Stimulated activated effector memory CD8-positive, alpha-beta T cell treated with anti-CD3 and anti-CD28 coated beads, Interleukin-12 subunit alpha, Interleukin-12 subunit beta, amount 100 ng/mL, for 72 hours (primary cell): ENCODE results near the gene PDCD1LG2.
"Not testable (repeated sequence)": the region's sequence is repeated elsewhere in the genome, so short reads cannot be mapped to it uniquely, and the experiment has no call there.

Experiments used
- ATAC-seq: fragments of 150-1000 bp; cut with Tn5 transposase; 2 replicates; pipeline ENCODE4 v1.10.0; 2021
- DNase-seq, 2 donors: peaks; one replicate each; pipeline ENCODE4 v3.0.0; 2021 to 2022; ENCODE audit warnings: low spot score in 2 of 2
- H3K27ac Mint-ChIP-seq: one replicate; pipeline ENCODE4 v1.8.0; 2022; ENCODE audit warnings: mild to moderate bottlenecking, mixed read lengths
- H3K36me3 Mint-ChIP-seq: one replicate; pipeline ENCODE4 v1.8.0; 2022; ENCODE audit warnings: mild to moderate bottlenecking, mixed read lengths
- H3K4me1 Mint-ChIP-seq: one replicate; pipeline ENCODE4 v1.8.0; 2022; ENCODE audit warnings: mixed read lengths
- H3K4me3 Mint-ChIP-seq: one replicate; pipeline ENCODE4 v1.8.0; 2022; ENCODE audit warnings: mild to moderate bottlenecking, mixed read lengths
- H3K9me3 Mint-ChIP-seq: one replicate; pipeline ENCODE4 v1.8.0; 2022; ENCODE audit warnings: mixed read lengths

The PDCD1LG2 gene

DNA sequence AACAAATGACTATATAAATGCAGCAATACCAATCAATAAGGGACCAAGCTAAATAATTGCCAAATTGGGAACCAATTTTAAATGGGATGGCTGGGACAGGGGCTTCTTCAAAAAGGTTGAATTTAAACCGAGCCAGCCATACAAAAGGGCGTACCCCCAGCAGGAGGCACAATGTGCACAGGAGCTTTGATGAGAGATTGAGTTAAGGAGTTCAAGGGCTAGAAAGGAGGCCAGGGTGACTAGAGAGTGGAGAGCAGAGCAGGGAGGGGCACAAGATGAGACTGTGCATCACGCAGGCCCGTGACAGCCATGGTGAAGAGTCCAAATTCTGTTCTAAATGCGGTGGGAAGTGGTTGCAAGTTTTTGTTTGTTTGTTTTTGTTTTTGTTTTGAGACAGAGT is 23.3 kb upstream of the PDCD1LG2 start:
- DNase-seq (no peak), ATAC-seq (no peak)
- no peak overlapping the region for H3K27ac Mint-ChIP-seq
- H3K9me3 Mint-ChIP-seq, result no peaks in the 10 kb centered on the region
- H3K36me3 Mint-ChIP-seq, result no peaks in the 10 kb centered on the region
- H3K4me3 Mint-ChIP-seq, result no peak overlapping the region
- H3K4me1 Mint-ChIP-seq, result no peaks in the 10 kb centered on the region

DNA sequence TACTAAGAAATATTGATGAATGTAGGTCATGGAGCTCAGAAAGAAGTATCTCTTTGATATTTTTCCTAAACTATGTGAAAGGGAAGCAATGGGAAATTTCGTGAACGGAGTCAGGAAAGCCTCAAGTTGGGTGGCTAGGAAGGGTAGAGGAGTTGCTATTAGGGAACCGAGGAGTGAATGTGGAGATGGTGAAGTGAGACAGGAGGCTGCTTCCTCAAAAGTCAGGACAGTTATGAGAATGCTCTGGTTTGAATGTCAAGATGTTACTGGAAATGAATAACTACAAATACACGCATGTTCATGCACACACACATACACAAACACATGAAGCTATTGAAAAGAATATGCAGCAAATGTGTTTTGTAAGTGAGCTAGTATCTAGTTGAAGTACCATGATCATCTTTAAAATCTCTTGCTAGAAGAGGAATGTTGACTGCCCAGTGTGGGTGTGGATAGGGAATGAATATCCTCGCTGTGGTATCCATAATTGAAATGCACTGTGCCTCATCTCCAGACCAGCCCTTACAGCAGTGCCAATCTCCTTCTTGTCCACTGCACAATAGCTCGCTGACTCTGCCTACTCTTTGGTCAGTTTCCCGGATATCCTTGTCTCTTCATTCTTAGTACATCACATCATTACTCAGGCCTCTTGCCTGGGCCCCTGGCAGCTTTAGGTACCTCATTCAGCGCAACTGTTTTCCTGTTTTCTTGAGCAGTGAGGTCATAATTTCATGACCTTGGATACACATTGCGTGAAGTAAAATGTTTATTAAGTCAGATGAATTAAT is 21.9 kb upstream of the PDCD1LG2 start:
- no peak overlapping the region for H3K4me3 Mint-ChIP-seq
- H3K9me3 Mint-ChIP-seq, result peaks cover under 1% of the 10 kb centered on the region
- H3K4me1 Mint-ChIP-seq, result peaks cover 6% of the 10 kb centered on the region
- no peak overlapping the region for H3K27ac Mint-ChIP-seq
- ATAC-seq, result no peak
- no peak for DNase-seq
- H3K36me3 Mint-ChIP-seq, result no peaks in the 10 kb centered on the region

DNA sequence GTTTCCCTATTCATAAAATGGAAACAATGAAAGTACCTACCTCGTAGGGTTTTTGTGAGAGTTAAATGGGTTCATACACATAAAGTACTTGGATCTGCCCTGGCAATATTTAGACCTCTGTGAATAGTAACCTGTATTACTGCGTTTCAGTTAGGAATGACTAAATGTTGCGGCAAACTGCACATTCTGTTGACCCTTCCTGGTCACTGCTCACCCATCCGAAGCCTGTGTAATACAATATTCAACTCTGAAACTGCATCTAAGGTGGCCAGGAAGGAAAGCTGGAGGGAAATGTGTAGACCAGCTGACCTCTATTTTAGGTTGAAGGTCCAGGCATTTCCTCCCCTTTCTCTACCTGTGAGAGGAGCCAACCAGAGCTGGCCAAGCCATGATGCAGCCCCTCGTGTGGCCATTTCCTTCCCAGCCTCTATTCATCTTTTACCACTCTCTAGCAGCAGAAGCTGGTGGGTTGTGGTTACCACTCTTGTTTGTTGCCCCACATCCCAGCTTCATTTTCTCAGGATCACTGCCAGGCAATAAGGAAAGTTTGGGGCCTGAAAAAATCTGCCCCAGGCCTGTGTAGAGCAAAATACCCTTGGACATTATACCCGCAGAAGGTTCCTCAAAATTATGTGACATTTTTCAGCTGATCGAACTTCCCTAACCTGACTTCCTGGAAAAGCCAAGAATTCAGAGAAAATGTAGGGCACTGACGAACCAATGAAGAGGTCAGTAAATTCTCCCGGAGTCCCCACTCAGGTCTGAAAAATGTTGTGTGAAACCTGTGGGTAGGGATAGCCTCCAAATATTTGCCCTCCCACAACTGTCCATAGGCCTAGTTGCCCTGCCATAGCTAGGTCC is 20.5 kb upstream of the PDCD1LG2 start:
- ATAC-seq (no peak), DNase-seq (no peak)
- Mint-ChIP-seq H3K4me1 (peaks cover 17% of the 10 kb centered on the region), H3K27ac (no peak overlapping the region), H3K36me3 (no peaks in the 10 kb centered on the region), H3K4me3 (no peak overlapping the region), H3K9me3 (peaks cover 2% of the 10 kb centered on the region)

DNA sequence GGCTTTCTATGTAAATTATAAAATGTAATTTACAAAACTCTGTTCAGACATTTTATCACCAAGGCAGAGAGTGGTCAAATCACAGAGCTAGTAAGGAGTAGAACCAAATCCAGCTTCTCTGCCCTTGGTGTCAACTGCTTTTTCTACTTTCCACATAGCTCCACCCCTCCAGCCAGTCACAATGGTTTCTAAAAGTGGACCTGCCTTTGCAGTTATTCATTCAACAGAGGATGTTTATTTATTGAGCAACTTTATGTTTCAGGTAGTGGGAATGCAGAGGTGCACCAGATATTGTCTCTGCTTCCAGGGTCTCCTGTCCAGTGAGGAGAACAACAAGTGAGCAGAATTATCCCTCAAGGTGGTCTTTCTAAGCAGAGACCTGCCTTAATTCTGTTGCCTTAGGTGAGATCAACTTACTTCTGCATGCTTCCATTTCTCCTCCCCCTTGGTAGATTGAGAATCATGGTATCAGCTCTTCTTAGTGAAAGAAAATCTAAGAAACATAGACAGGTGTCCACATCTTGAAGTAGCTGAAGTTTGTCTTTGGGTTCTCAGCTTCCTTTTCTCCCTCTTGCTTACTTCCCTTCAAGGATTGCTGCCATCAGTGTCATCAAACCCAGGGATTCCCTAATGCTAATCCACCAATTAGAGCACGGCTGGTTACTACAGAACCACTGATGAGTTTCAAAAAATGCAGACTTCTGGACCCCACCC is 17.2 kb upstream of the PDCD1LG2 start:
- ATAC-seq (no peak), DNase-seq (no peak)
- Mint-ChIP-seq H3K36me3 (no peaks in the 10 kb centered on the region), H3K4me1 (peaks cover 17% of the 10 kb centered on the region), H3K9me3 (peaks cover 2% of the 10 kb centered on the region), H3K27ac (peak overlapping the region; percentile 89), H3K4me3 (peak overlapping the region; percentile 28)

DNA sequence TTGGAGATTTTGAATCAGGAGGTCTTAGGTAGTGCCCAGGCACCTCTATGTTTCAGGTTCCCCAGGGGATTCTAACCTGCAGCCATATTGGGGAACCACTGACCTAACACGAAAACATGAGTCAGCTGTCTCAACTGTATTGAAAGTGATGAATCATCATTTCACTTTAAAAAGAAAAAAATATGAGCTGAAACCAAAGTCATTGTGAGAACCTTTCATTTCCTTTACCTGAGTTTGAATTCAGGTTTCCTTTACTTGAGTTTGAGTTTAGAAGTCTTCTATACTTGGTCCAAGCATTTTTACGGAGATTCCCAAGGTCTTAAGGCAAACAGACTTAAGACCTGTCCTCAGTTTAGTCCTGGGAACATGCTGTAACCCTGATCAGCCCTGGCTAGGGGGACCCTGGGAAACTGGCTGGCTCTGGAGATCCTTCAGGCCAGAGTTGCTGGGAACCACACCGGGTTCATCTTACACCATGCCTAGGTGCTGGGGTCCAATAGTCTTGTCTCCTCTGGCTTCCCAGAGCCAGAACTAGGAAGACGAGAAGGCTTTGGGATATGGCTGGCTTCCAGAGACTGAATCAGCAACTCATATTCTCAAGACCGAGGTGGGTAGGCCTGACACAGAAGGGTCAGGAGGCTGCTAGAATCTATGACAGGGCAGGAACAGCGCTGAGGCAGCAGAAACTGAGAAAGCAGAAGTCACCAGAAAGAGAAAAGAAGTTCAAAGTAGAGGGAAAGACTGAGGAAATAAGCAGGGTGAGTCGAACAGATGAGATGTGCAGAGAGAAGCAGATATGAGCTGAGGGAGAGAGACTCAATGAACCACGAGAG is 16.4 kb upstream of the PDCD1LG2 start:
- DNase-seq (peak in 1 of 2 donors; percentile 67), ATAC-seq (peak; percentile 88)
- H3K9me3 Mint-ChIP-seq, result peaks cover 2% of the 10 kb centered on the region
- peak overlapping the region; percentile 89 for H3K27ac Mint-ChIP-seq
- H3K4me1 Mint-ChIP-seq, result peaks cover 17% of the 10 kb centered on the region
- no peaks in the 10 kb centered on the region for H3K36me3 Mint-ChIP-seq
- H3K4me3 Mint-ChIP-seq, result peak overlapping the region; percentile 28

DNA sequence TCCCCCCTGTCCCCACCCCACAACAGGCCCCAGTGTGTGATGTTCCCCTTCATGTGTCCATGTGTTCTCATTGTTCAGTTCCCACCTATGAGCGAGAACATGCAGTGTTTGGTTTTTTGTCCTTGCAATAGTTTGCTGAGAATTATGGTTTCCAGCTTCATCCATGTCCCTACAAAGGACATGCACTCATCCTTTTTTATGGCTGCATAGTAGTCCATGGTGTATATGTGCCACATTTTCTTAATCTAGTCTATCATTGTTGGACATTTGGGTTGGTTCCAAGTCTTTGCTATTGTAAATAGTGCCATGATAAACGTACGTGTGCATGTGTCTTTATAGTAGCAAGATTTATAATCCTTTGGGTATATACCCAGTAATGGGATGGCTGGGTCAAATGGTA is 15.6 kb upstream of the PDCD1LG2 start:
- H3K4me3 Mint-ChIP-seq, H3K27ac Mint-ChIP-seq, DNase-seq, H3K36me3 Mint-ChIP-seq, H3K9me3 Mint-ChIP-seq, ATAC-seq: not testable (repeated sequence)
- peaks cover 17% of the 10 kb centered on the region for H3K4me1 Mint-ChIP-seq

DNA sequence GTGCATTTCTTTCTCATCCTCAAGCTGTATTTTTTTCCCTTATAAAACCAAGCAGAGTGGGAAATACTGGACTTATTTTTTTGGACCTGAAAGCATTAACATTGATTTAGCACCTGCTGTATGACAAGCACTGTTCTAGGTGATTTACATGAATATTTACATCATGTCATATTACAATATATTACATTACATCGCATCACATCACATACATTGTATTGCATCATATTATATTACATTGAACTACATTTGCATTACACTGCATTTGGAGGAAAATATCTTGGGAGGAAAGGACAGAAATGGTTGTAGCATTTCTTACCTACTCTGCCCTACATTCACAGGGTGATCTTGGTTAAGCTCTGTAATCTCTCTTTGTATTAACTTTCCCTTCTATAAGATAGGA is 11.2 kb upstream of the PDCD1LG2 start:
- H3K4me3 Mint-ChIP-seq, result no peak overlapping the region
- DNase-seq, result no peak
- no peak for ATAC-seq
- no peaks in the 10 kb centered on the region for H3K36me3 Mint-ChIP-seq
- no peak overlapping the region for H3K27ac Mint-ChIP-seq
- peaks cover 2% of the 10 kb centered on the region for H3K9me3 Mint-ChIP-seq
- peaks cover 4% of the 10 kb centered on the region for H3K4me1 Mint-ChIP-seq

DNA sequence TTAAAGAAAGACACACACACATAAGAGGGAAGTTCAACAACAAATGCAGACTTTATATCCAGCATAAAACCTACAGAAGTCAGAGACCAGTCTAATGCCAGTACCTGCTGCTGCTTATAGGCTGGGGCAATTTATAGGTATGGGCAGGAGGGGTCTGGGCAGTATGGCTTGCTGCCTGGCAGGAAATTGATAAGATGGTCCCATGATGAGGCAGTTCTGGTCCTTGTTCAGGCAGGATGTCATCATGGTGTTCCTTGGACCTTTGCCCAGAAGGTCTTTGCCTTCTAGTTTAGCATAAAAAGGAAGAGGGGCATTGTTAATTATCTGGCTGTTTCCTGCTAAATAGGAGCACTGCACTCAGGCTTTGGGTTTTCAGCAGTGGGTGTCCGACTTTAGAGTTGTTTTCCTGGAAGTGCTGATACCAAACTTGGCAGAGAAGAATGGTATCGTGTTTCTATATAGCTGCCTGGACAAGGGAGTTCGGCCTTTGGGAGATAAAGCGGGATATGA is 10.4 kb upstream of the PDCD1LG2 start:
- Mint-ChIP-seq H3K9me3 (peaks cover 8% of the 10 kb centered on the region), H3K4me3 (no peak overlapping the region), H3K36me3 (no peaks in the 10 kb centered on the region), H3K27ac (no peak overlapping the region), H3K4me1 (peaks cover 7% of the 10 kb centered on the region)
- no peak for ATAC-seq
- DNase-seq, result no peak

DNA sequence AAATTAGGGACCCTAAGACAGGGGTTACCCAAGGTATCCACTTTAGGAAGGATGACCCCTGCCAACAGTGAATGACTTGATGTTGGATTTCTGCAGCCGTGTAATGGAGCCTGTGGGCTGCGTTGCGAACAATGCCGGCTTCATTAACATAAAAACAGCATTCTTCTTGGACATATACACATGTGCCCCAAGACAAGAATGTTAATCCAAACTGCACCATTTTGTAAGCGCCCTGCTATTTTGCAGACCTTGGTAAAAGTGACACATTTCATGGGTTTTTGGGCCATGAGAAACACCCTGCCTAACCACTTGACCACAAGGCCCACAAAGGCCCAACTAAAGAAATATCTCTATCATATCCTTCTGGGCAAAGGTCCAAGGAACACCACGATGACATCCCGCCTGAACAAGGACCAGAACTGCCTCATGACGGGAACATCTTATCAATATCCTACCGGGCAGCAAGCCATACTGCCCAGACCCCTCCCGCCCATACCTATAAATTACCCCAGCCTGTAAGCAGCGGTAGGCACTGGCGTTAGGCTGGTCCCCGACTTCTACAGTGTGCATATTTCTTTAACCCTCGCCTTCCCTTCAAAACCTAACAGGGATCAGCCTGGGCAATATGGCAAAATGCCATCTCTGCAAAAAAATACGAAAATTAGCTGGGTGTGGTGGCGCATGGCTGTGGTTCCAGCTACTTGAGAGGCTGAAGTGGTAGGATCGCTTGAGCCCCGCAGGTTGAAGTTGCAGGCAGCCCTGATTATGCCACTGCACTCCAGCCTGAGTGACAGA is 9.7 kb upstream of the PDCD1LG2 start:
- no peaks in the 10 kb centered on the region for H3K36me3 Mint-ChIP-seq
- H3K9me3 Mint-ChIP-seq, result peaks cover 10% of the 10 kb centered on the region
- no peak overlapping the region for H3K4me3 Mint-ChIP-seq
- DNase-seq (no peak), ATAC-seq (no peak)
- peaks cover 10% of the 10 kb centered on the region for H3K4me1 Mint-ChIP-seq
- no peak overlapping the region for H3K27ac Mint-ChIP-seq

DNA sequence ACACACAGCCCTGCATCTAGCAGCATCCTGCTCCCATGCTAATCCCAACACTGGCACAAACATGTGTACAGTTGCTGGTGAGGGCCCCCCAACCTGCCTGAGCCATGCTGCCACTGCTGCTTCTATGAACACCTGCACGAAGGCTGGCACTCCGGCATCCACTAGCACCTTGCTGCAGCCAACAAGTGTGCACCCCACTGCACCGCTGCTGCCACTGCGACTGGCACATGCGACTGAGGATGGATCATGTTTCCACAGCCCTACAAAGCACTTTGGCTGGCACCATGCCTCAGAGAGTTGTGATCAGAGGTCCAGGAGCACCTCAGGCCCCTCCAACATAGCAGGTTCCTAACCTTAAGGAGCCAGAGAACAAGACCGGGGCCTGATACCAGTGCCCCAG is 7.8 kb upstream of the PDCD1LG2 start:
- no peak for DNase-seq
- peaks cover 12% of the 10 kb centered on the region for H3K9me3 Mint-ChIP-seq
- no peak overlapping the region for H3K4me3 Mint-ChIP-seq
- H3K4me1 Mint-ChIP-seq, result peaks cover 10% of the 10 kb centered on the region
- no peak for ATAC-seq
- H3K27ac Mint-ChIP-seq, result no peak overlapping the region
- no peaks in the 10 kb centered on the region for H3K36me3 Mint-ChIP-seq

DNA sequence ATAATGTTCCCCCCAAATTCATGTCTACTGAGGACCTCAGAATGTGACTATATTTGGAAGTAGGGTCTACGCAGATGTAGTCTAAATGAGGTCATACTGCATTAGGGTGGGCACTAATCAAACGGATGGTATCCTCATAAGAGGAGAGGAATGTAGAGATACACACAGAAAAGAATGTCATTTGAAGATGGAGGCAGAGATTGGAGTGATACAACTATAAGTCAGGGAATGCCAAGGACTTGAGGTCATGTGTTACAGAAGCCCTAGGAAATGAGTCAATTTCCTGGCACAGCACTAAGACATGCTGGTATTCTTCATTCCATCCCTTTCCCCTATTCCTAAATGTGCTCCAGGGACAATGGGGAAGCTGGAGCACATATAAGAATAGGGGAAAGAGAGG is 758 bp upstream of the PDCD1LG2 start:
- ATAC-seq (no peak), DNase-seq (no peak)
- Mint-ChIP-seq H3K27ac (peak overlapping the region; percentile 89), H3K36me3 (no peaks in the 10 kb centered on the region), H3K4me1 (peaks cover 60% of the 10 kb centered on the region), H3K4me3 (peak overlapping the region; percentile 62), H3K9me3 (peaks cover 8% of the 10 kb centered on the region)

DNA sequence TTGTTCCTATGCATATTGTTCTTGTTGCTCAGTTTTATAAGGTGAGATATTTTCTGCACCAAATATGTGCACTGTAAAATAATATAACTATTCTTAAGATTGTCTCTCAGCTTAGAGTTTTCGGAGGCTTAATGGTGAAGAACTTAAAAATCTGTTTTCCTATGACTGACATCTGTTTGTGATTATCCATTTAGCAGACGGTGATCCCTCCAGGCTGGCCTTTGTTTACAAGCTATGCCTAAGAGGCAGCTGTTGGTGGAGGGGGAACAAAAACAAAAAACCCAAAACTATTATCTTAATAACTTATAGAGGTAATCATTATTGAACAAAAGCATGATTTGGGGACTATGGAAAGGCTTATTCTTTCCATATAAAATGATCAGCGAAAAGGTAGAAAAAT is 658 bp downstream of the PDCD1LG2 start:
- Mint-ChIP-seq H3K9me3 (peaks cover 3% of the 10 kb centered on the region), H3K4me1 (peaks cover 53% of the 10 kb centered on the region), H3K36me3 (no peaks in the 10 kb centered on the region), H3K27ac (peak overlapping the region; percentile 89), H3K4me3 (peak overlapping the region; percentile 62)
- DNase-seq (no peak), ATAC-seq (no peak)

DNA sequence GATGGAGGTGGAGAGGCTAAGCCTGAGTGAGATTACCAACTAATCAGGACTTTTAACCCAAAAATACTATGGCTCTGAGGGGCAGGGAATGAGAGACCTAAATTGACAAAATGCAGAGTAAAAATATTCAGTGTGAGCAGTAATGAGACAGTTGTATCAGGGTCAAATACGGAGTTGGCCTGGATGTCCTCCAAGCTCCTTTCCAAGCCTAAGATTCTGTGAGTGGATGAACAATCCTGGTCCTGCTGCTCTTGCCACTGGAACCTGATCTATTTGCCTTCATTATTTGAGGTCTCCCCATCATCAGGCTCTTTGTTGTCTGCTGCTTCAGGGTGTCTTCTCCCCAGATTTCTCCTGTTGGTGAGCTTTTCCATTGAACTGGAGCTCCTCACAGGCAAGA is 1.1 kb downstream of the PDCD1LG2 start:
- Mint-ChIP-seq H3K4me3 (peak overlapping the region; percentile 62), H3K4me1 (peaks cover 53% of the 10 kb centered on the region), H3K36me3 (no peaks in the 10 kb centered on the region), H3K27ac (peak overlapping the region; percentile 89), H3K9me3 (no peaks in the 10 kb centered on the region)
- ATAC-seq (no peak), DNase-seq (no peak)
